Body of pancreas (tissue), 4 donors: ENCODE data around the gene SLC39A7.

Experiments
- POLR2A ChIP-seq, 3 donors: fragments of 450-650 bp; IDR thresholded peaks; one replicate each; pipeline ENCODE4 v1.6.1; 2016; ENCODE audit warnings: antibody characterized with exemption in 3 of 3, mild to moderate bottlenecking in 2 of 3
- TF ChIP-seq, protein P1 (sequence below), 7 experiments: fragments of 450-650 bp in 4 of 7; fragments of 200-600 bp in 3 of 7; sonication (generic) in 3 of 7; IDR thresholded peaks; one replicate each; pipeline ENCODE4 v1.5.1; 2016 to 2019; ENCODE audit warnings: antibody characterized with exemption in 7 of 7

DNA sequence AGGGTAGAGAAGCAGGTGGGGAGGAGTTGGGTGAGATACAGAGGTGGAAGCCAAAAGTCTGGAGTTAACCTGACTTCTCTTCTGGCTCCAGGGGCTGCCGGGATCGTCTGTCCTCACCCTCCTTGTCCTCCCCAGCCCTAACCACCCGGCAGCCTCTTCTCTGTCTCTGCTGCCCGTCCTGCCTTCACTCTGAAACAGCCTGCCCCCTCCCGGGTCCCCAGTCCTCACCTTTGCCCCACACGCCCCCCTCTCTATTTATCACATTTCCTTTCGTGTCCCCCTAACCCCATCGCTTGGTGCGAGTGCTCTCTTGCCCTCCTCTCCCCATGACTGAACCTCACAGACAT is 13.3 kb downstream of the SLC39A7 start:
- TF ChIP-seq, protein P1, sequence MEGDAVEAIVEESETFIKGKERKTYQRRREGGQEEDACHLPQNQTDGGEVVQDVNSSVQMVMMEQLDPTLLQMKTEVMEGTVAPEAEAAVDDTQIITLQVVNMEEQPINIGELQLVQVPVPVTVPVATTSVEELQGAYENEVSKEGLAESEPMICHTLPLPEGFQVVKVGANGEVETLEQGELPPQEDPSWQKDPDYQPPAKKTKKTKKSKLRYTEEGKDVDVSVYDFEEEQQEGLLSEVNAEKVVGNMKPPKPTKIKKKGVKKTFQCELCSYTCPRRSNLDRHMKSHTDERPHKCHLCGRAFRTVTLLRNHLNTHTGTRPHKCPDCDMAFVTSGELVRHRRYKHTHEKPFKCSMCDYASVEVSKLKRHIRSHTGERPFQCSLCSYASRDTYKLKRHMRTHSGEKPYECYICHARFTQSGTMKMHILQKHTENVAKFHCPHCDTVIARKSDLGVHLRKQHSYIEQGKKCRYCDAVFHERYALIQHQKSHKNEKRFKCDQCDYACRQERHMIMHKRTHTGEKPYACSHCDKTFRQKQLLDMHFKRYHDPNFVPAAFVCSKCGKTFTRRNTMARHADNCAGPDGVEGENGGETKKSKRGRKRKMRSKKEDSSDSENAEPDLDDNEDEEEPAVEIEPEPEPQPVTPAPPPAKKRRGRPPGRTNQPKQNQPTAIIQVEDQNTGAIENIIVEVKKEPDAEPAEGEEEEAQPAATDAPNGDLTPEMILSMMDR (IDR thresholded peaks at IDR 0.05): no peak
- no peak for TF ChIP-seq POLR2A (IDR thresholded peaks at IDR 0.05)
